NCI-H524 (cell line): ENCODE results near the gene MAGEB4.

Experiments
- DNase-seq, 2 experiments: peaks; one replicate each; lab custom pipeline; 2025; lab: John Stamatoyannopoulos, UW

Gene MAGEB4

DNA sequence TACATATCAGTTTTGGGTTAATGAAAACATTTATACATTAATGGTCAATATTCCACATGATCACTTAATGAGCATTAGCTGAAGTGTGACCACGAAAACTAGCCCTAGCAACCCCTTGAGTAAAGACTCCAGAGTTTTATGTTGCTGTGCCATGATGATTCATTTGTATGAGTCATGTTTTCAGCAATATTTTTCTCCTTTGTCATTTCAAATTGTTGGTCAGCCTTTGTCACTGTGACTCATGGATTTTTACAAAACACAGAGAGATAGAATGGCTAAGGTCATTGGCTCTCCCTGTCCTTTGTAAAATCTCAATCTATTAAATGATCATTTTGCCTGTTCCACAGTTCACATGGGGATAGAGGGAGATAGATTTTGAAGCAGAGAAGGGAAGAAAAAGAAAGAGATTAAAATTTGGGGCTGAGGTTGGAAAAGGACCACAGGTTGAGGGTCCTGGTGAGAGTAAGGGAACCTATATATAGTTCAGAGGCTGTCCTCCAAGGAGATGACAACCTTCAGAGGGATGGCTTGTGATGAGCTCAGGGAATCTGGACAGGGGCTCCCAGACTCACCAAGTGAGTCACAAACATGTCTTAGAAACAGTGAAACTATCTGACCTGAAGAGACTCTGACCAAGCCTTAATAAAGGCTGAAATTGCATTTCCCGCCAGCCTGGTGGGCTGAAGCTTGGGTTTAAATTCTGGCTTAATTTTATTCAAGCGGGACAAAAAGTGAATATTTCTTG is 41.8 kb downstream of the MAGEB4 start:
- no peak for DNase-seq
